KBM-7 (cell line): Measurements from ENCODE around the gene FBXW2.
"Not testable (repeated sequence)": the region's sequence is repeated elsewhere in the genome, so short reads cannot be mapped to it uniquely, and the experiment has no call there.

Source experiments
- DNase-seq: peaks from one replicate; pipeline ENCODE4 v3.0.0-alpha.2; 2015
- in situ Hi-C: fragments of 300-500 bp; cut with MboI; formaldehyde crosslinking; loops from 2 replicates; pipeline ENCODE4 v1.14.3; 2020; ENCODE audit warnings: low sequenced_read_pairs, low pct_unique_long_range_greater_than_20kb, mixed read lengths

Gene FBXW2

DNA sequence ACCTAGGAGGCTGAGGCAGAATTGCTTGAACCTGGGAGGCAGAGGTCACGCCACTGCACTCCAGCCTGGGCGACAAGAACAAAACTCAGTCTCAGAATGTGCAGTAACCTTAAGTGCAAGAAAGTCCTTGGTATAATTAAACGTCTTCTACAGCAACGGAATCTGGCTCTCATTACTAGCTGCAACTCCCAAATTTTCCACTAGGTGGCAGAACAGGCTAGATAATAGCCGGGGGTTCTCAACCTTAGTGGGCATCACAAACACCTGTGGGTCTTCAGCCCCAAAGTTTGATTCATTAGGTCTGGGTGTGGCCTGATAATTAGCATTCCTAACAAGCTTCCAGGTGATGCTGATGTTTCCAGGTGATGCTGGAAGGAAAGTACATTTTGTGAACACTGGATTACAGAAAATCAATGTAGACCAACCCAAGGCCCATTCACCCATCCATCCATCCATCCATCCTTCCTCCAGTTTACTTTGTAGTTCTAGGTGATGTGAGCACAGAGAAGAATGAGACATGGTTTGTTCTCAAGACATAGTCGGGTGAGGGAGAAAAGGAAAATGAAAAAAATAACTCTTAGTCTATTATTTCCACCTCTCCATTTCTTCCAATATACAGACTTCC lies 37.3 kb downstream of the FBXW2 start:
- in situ Hi-C loops = no loop called here
- DNase-seq = peak; percentile 73

DNA sequence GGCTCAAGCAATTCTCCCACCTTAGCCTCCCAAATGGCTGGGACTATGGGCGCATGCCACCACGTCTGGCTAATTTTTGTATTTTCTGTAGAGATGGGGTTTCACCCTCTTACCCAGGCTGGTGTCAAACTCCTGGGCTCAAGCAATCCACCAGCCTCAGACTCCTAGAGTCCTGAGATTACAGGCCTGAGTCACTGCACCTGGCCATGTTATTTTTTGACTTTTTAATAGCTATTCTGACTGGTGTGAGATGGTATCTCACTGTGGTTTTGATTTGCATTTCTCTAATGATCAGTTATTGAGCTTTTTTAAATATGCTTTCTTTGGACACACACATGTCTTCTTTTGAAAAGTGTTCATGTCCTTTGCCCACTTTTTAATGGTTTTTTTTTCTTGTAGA lies 38.2 kb downstream of the FBXW2 start:
- no peak for DNase-seq
- in situ Hi-C loops = no loop called here

DNA sequence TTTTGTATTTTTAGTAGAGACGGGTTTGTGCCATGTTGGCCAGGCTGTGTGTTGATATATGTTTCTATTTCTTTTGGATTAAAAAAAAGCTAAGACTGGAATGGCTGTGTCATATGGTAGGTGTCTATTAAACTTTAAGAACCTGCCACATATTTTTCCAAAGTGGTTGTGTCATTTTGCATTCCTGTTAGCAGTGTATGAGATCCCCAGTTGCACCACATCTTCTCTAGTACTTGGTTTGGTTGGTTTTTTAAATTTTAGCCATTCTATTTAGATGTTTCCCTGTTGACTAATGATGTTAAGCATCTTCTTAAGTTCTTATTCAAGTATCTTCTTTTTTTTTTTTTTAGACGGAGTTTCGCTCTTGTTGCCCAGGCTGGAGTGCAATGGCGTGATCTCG lies 42.8 kb downstream of the FBXW2 start:
- in situ Hi-C loops = no loop called here
- DNase-seq = no peak

GRCh38 chr9:120746366-120746765 lies 46.9 kb downstream of the FBXW2 start:
- in situ Hi-C loops = not testable (repeated sequence)

GRCh38 chr9:120745278-120745677 lies 47.9 kb downstream of the FBXW2 start:
- DNase-seq = no peak
- in situ Hi-C loops = no loop called here

More at GRCh38 chr9:120746366-120746765, 46.9 kb downstream of the FBXW2 start:
- not testable (repeated sequence) for DNase-seq

DNA sequence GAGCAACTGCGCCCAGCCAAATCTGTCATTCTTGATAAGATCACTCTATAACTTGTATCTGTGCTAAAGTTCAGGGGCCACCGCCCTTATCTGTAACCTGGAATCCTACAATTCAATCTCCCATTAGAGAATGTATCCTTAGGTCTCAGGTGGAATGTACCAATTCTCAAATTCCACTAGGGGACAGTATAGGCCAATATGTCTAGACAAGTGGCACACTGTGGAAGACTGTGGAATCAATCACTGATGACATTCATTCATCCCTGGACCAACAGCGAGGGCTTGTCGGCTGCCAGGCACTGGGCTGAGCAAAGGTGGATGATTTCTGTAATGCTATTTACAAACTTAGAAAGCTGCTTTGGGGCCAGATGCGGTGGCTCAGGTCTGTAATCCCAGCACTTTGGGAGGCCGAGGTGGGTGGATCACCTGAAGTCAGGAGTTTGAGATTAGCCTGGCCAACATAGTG lies 50.2 kb downstream of the FBXW2 start:
- peak; percentile 53 for DNase-seq
- in situ Hi-C loops = no loop called here

DNA sequence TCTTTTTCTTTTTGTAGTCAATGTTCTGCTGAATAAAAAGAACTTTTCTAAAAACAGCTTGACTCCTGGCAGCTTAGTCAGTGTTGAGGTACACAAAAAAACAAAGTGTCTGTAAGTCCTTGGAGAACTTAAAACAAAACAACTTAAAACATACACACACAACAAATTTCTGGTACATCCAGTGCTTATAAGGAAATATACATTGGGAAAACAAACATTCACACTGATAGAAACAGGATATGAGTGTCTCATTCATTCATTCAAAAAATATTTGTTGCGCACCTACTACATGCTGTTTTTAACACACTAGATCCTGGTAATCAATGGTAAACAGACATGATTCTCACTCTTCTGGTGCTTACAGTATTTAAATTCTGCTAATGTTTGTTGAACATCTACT lies 51.5 kb downstream of the FBXW2 start:
- DNase-seq = no peak
- in situ Hi-C loops = no loop called here

DNA sequence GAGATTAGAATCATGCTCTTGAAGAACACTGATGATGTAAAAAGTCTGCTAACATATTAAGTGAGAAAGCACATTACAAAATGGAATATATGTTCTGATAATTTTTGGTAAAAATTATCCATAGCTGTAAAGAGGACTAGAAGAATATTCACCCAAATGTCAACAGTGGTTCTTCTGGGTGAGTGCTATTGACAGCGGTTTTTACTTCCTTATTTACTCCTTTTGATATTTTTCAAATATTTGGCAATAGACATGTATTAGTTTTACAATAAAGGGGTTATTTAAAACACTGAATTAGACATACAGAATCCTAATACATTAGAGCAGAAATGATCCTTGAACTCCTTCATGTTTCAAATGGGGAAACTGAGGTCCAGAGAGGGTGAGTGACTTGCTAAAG lies 52.0 kb downstream of the FBXW2 start:
- no peak for DNase-seq
- in situ Hi-C loops = no loop called here

- DNase-seq = no peak
- in situ Hi-C loops = no loop called here
Measured at GRCh38 chr9:120740132-120740531, 53.1 kb downstream of the FBXW2 start.

DNA sequence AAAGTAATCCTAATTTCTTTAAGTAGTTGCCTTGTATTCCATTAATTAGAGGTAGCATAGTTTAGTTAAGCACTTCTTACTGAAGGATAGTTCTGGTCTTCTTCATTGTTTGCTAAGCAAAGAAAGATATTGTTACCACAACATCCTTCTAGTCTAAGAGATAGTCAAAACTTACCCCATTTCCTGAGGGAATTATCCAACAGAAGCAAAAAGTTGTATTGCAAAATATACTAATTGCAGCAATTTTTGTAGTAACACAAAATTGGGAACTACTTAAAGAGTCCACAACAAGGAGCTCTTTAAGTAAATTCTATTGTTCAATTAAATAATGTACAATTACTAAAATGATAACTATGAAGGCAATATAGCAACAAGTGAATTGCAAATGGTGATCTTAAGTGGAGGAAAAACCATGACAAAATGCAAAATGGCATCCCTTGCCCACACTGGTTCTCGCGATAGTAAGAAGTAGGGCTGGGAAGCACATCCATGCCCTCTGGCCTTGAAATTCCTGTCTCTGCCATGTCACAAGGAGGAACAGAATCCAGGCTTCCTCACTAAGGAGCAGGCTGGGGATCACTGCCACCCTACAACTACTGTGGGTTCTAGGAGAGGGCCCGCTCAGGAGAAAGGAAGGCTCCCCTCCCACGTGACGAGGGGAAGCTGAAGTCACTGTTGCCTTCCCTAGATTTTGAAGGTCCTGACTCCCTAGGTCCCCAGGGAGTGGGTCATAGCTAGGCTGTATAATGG lies 55.6 kb downstream of the FBXW2 start:
- no peak for DNase-seq
- in situ Hi-C loops = no loop called here

- no peak for DNase-seq
- in situ Hi-C loops = no loop called here
Measured at GRCh38 chr9:120736881-120737280, 56.3 kb downstream of the FBXW2 start.

- in situ Hi-C loops = no loop called here
- DNase-seq = peak; percentile 71
Measured at GRCh38 chr9:120735415-120736126, 57.6 kb downstream of the FBXW2 start.

DNA sequence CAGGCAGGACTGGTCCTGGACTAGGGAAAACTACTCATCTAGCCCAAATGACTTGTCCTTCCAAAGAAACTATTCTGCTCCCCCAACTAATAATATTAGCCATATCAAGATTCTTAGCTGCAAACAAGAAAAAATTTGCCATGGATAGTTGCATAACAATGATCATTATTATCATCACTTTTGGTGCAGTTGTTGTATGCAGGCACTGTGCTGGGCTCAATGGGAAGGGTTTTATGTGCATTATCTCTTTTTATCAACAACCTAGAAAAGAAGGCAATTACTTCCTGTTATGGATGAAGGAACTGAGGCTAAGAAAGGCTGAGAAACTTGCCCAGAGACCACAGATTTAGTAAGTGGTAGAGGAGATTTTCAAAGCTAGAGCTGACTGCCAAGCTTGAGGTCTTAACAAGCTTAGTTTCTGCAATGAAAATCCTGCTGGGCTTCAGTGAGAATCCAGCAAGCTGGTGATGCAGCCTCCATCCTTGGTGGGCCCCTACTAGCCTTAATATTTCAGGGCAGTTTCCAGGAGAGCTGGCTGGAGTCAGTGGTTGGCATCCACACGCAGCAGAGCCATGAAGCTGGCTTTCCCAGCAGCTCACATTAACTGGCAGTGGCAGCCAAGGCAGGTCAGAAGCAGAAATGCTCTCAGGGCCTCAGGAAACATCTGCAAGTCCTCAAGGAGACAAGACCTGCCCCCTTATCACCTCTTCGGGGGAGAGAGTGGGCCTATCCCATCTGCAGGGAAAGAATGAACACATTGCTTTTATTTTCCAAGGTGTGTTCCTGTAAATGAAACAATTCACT lies 58.4 kb downstream of the FBXW2 start:
- in situ Hi-C loops = no loop called here
- peak; percentile 47 for DNase-seq

- in situ Hi-C loops = no loop called here
Measured at GRCh38 chr9:120733190-120733589, 60.0 kb downstream of the FBXW2 start.

DNA sequence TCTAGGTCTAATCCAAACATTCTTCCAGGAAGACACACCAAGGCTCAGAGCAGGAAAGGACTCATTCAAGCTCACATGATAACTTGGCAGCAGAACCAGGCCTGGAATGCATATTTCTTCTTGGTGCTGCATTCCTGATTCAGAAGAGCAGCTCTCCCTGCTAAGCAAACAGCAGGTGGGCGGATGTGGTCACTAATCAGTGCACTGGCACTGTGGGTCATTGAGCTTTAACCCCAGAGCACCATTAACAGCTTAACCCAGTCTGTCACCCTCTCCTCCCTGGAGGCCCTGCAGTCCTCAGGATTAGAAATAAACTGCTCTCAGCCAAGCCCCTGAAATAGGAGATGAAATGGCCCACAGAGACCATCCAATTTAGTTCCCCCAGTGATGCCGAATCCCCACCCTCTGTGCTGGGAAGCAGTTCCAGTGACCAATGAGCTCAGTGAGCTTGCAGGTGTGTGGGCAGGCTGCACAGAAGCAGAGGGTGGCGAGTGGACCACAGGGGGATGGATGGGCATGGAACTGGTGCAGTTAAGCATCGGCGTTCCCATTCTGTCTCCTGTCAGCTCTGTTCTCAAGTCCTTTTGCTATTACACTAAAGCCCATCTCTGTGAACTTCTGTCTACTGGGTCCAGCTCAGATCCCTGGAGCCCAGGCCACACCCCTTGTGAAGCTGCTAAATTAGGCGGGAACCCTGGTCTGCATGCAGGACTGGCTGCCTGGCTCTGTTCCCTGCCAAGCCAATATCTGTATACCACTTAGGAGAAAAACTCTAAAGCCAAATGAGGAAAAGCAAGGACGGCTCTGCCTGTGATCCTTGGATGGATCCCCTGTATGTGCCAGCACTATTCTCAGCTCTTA lies 62.3 kb downstream of the FBXW2 start:
- DNase-seq = no peak
- in situ Hi-C loops = no loop called here

More at GRCh38 chr9:120733190-120733589, 60.0 kb downstream of the FBXW2 start:
- DNase-seq = no peak

DNA sequence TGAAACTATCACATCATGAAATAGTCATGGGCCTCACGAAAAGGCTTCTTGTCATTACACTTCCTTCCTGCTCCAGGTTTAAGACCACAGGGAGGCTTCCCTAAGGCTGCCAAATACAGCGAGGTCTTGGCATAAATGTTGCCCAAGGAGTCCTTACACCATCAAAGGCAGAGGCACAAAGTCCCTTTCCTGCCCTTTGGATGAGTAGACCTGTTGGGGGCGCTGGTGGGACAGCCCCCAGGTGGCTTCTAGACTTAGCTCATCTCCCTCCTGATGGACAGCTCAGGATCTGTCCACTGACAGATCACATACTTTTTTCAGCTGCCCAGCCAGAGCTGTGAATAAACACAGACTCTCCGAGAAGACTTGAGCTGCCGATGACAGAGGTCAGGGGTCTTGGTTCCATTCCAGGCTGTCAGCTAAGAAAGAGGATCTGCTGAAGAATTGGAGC lies 63.4 kb downstream of the FBXW2 start:
- in situ Hi-C loops = no loop called here
- peak; percentile 52 for DNase-seq

- DNase-seq = no peak
- in situ Hi-C loops = no loop called here
Measured at GRCh38 chr9:120726484-120726883, 66.7 kb downstream of the FBXW2 start.

DNA sequence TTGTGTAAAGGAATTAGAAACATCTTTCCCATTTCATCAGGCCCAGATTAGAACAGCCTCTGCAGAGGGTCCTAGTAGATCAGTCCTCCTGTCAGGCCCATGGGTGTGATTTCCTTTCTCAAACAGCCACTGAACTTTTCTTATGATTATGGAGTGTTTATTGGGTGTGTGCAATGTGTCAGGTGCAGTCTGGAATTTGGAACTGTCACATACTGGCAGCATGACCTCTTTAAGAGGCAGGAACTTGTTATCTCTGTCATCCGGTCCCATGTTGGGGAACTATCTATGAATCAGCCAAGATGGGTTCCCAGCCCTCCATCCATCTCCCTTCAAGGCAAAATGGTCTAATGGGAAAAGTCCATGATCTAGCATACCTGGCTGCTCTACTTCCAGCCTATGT lies 67.3 kb downstream of the FBXW2 start:
- in situ Hi-C loops = no loop called here

More for the DNA sequence above, 67.3 kb downstream of the FBXW2 start:
- DNase-seq = no peak
